ENCODE measurements around the gene SULT1E1. TPM values are rescaled to one million over a fixed set of nuclear protein-coding genes. Genes with fewer than 3 reads are reported as not detected.

Gene SULT1E1
- total RNA-seq, 1 donor from 2014 or later, result 1.4 TPM

DNA sequence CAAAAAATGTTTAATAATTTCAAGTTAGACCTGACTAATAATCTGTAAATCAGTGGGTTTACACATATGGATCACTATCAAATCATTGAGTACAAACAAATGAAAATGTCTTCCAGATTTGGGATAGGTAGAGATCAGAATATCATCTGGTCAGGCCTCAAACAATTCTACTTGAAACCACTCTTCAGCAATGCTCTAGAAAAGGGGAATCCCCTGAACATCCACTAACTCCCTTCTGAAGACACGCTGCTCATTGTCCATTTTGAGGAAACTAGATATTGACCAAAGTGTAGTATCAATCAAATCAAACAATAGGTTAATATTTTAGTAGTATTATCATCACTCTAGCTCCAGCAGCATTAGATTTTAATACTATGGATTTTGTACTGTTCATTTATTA lies 46.3 kb downstream of the SULT1E1 start:
- Mint-ChIP-seq H3K4me1 (ENCODE audit: low read depth) (peaks cover 14% of the 10 kb centered on the region), H3K4me3 (ENCODE audit: unreplicated experiment) (no peak overlapping the region), H3K36me3 (ENCODE audit: low read depth) (no peaks in the 10 kb centered on the region), H3K9me3 (ENCODE audit: low read depth) (no peaks in the 10 kb centered on the region), H3K27ac (ENCODE audit: unreplicated experiment) (no peak overlapping the region), H3K27me3 (ENCODE audit: low read depth) (no peaks in the 10 kb centered on the region)
- TF ChIP-seq, protein P1, sequence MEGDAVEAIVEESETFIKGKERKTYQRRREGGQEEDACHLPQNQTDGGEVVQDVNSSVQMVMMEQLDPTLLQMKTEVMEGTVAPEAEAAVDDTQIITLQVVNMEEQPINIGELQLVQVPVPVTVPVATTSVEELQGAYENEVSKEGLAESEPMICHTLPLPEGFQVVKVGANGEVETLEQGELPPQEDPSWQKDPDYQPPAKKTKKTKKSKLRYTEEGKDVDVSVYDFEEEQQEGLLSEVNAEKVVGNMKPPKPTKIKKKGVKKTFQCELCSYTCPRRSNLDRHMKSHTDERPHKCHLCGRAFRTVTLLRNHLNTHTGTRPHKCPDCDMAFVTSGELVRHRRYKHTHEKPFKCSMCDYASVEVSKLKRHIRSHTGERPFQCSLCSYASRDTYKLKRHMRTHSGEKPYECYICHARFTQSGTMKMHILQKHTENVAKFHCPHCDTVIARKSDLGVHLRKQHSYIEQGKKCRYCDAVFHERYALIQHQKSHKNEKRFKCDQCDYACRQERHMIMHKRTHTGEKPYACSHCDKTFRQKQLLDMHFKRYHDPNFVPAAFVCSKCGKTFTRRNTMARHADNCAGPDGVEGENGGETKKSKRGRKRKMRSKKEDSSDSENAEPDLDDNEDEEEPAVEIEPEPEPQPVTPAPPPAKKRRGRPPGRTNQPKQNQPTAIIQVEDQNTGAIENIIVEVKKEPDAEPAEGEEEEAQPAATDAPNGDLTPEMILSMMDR (IDR thresholded peaks at IDR 0.05), result no peak
- DNase-seq (ENCODE audit: low spot score), result no peak

DNA sequence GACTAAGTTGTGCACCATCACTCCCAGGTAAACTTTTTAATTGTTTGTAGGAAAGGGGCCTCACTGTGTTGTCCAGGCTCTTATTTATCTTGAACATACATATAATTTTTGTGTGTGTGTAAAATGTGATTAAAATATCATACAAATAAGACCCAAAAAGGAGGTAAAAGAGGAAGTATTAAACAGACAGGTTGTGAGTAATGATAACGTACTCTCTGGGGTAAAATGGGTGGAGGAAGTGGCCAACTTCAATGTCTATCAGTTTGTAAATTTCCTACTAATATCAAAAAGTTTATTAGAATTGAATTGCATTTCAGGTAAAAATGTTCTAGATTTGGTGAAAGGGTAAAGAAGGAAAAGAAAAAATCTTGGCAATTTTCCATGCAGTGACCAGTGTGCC lies 48.8 kb downstream of the SULT1E1 start:
- Mint-ChIP-seq H3K4me3 (ENCODE audit: unreplicated experiment) (no peak overlapping the region), H3K36me3 (ENCODE audit: low read depth) (no peaks in the 10 kb centered on the region), H3K9me3 (ENCODE audit: low read depth) (peaks cover 6% of the 10 kb centered on the region), H3K27ac (ENCODE audit: unreplicated experiment) (no peak overlapping the region), H3K4me1 (ENCODE audit: low read depth) (peaks cover 9% of the 10 kb centered on the region), H3K27me3 (ENCODE audit: low read depth) (no peaks in the 10 kb centered on the region)
- no peak for DNase-seq (ENCODE audit: low spot score)
- TF ChIP-seq, protein P1 (IDR thresholded peaks at IDR 0.05), result no peak

DNA sequence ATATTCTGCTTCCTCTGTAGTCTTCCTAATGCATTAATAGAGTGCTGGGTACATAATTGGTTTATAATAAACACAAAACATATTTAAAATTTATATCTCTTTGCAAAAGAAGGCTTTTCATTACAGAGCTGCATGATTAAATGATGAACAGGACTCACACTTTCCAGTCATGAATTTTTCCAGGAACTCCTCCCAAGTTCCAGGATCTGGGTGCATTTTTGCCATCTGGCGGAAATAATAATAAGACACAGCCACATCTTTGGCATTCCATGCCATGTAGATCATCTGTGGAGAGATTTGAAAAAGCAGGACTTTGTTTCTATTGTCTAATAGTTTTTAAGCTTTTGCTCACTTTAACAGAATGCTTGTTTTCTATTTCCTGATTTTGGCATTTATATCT lies 59.3 kb downstream of the SULT1E1 start:
- DNase-seq (ENCODE audit: low spot score), result no peak
- H3K27me3 Mint-ChIP-seq (ENCODE audit: low read depth), result no peaks in the 10 kb centered on the region
- H3K4me3 Mint-ChIP-seq (ENCODE audit: unreplicated experiment), result no peak overlapping the region
- no peaks in the 10 kb centered on the region for H3K9me3 Mint-ChIP-seq (ENCODE audit: low read depth)
- H3K4me1 Mint-ChIP-seq (ENCODE audit: low read depth), result peaks cover 14% of the 10 kb centered on the region
- TF ChIP-seq, protein P1 (IDR thresholded peaks at IDR 0.05), result peak; percentile 9
- no peak overlapping the region for H3K27ac Mint-ChIP-seq (ENCODE audit: unreplicated experiment)
- H3K36me3 Mint-ChIP-seq (ENCODE audit: low read depth), result no peaks in the 10 kb centered on the region

DNA sequence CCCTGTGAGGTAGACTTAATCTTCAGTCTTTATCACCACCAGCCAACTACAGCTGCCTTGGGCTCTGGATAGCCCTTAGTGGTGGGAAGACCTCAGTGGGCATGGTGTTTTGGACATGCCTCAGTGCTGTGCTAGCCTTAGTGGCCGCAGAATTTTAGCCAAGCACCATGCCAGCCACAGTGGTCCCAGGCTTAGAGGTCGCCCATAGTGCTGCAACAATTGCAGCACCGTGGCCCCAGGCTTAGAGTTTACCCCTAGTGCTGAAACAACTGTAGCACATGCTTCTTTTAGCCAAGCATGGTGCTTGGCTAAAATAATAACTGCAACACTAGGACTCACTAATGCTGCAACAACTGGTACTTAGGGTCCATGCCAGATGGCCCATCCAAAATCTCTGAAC lies 60.6 kb downstream of the SULT1E1 start:
- no peak for DNase-seq (ENCODE audit: low spot score)
- Mint-ChIP-seq H3K4me3 (ENCODE audit: unreplicated experiment) (no peak overlapping the region), H3K27ac (ENCODE audit: unreplicated experiment) (no peak overlapping the region), H3K27me3 (ENCODE audit: low read depth) (no peaks in the 10 kb centered on the region), H3K4me1 (ENCODE audit: low read depth) (peaks cover 14% of the 10 kb centered on the region), H3K36me3 (ENCODE audit: low read depth) (no peaks in the 10 kb centered on the region), H3K9me3 (ENCODE audit: low read depth) (no peaks in the 10 kb centered on the region)
- TF ChIP-seq, protein P1 (IDR thresholded peaks at IDR 0.05), result no peak

DNA sequence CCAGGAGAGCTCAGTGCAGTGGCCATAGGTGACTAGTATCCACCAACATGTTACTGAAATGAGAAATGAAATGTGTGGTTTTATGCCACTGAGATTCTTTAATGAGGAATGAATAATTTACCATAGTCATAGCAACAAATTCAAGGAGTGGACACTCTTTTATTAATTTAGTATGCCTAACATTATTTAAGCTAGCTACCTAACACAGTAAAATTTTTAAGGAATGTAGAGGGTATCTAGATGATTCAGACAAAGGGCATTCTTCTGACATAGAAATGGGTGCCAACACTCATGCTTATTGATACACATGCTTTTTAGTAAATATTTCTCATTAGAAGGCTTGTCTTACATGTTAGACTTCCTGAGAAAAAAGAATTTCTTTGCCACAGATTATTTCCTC lies 66.2 kb downstream of the SULT1E1 start:
- no peak for DNase-seq (ENCODE audit: low spot score)
- no peak overlapping the region for H3K4me3 Mint-ChIP-seq (ENCODE audit: unreplicated experiment)
- H3K27me3 Mint-ChIP-seq (ENCODE audit: low read depth), result peaks cover 2% of the 10 kb centered on the region
- no peaks in the 10 kb centered on the region for H3K36me3 Mint-ChIP-seq (ENCODE audit: low read depth)
- H3K4me1 Mint-ChIP-seq (ENCODE audit: low read depth), result no peaks in the 10 kb centered on the region
- no peaks in the 10 kb centered on the region for H3K9me3 Mint-ChIP-seq (ENCODE audit: low read depth)
- TF ChIP-seq, protein P1 (IDR thresholded peaks at IDR 0.05), result no peak
- H3K27ac Mint-ChIP-seq (ENCODE audit: unreplicated experiment), result no peak overlapping the region

Other genes with a start within 250 kb of the SULT1E1 start
- gene UGT2A2, start 220.5 kb downstream of the SULT1E1 start, total RNA-seq, result not detected in 3 replicates
- gene UGT2A1, start 206.9 kb downstream of the SULT1E1 start, total RNA-seq, result not detected in 3 replicates
- 0.15 to 0.52 TPM (median 0.51 TPM) in 3 replicates for gene SULT1B1, start 99.5 kb downstream of the SULT1E1 start, total RNA-seq
- not detected in 3 replicates for gene CSN1S1, start 70.9 kb upstream of the SULT1E1 start, total RNA-seq
- not detected in 3 replicates for gene CSN2, start 105.6 kb upstream of the SULT1E1 start, total RNA-seq
- not detected in 3 replicates for gene STATH, start 135.8 kb upstream of the SULT1E1 start, total RNA-seq
- gene HTN3, start 168.3 kb upstream of the SULT1E1 start, total RNA-seq, result not detected in 3 replicates
- gene HTN1, start 190.3 kb upstream of the SULT1E1 start, total RNA-seq, result not detected in 3 replicates

Data from chondrocyte (in vitro differentiated cells).